Activated CD4-positive, alpha-beta T cell treated with anti-CD3 and anti-CD28 coated beads, Interleukin-2, amount 10 ng/mL, durations not matched to agents 24 days and 14 days (primary cell): ENCODE measurements around the gene ZNF621. TPM values are rescaled to one million over a fixed set of nuclear protein-coding genes. Genes with fewer than 3 reads are reported as not detected.

Source experiments
- DNase-seq: peaks from one replicate; pipeline ENCODE4 v3.0.0; 2022
- H3K27ac Mint-ChIP-seq: one replicate; pipeline ENCODE4 v1.8.0; 2022; ENCODE audit warnings: mild to moderate bottlenecking, mixed read lengths
- H3K27me3 Mint-ChIP-seq: one replicate; pipeline ENCODE4 v1.8.0; 2022; ENCODE audit warnings: mixed read lengths
- H3K36me3 Mint-ChIP-seq: one replicate; pipeline ENCODE4 v1.8.0; 2022; ENCODE audit warnings: low read depth, mild to moderate bottlenecking, mixed read lengths
- H3K4me1 Mint-ChIP-seq: one replicate; pipeline ENCODE4 v1.8.0; 2021; ENCODE audit warnings: mixed read lengths
- H3K4me3 Mint-ChIP-seq: one replicate; pipeline ENCODE4 v1.8.0; 2022; ENCODE audit warnings: mild to moderate bottlenecking, moderate library complexity, mixed read lengths
- H3K9me3 Mint-ChIP-seq: one replicate; pipeline ENCODE4 v1.8.0; 2021; ENCODE audit warnings: mixed read lengths
- intact Hi-C: fragments of 100-400 bp; cut with micrococcal nuclease; formaldehyde crosslinking; loops from one replicate; pipeline ENCODE4 v1.15.1; 2023
- total RNA-seq: library from RNA; stranded (reverse); gene quantifications from 2 replicates; pipeline ENCODE4 v1.2.3, GENCODE V29; 2022

The ZNF621 gene
- total RNA-seq, 1 donor from 2014 or later: 19.2 TPM

DNA sequence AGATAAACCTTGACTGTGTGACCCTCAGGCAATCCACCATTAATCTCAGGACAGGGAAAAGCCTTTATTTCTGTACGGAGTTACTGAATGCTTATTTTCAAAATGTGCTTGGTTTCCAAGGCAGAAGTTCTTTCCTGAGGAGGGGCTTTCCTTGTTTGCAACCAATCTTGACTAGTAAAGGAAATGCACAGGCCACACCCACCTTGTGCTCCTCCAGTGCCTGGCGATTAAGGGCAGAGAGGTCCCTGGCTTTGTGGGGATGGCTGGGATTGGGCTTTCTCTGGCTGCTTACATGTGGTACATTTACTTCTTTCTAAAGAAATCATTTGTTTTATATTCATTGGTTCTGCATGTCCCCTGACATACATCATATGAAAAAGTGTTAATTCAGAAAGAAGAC lies 47.8 kb downstream of the ZNF621 start:
- H3K27ac Mint-ChIP-seq: no peak overlapping the region
- no peaks in the 10 kb centered on the region for H3K4me1 Mint-ChIP-seq
- no peaks in the 10 kb centered on the region for H3K9me3 Mint-ChIP-seq
- intact Hi-C loops: no loop called here
- H3K36me3 Mint-ChIP-seq: no peaks in the 10 kb centered on the region
- no peak overlapping the region for H3K4me3 Mint-ChIP-seq
- peaks cover 18% of the 10 kb centered on the region for H3K27me3 Mint-ChIP-seq
- no peak for DNase-seq

DNA sequence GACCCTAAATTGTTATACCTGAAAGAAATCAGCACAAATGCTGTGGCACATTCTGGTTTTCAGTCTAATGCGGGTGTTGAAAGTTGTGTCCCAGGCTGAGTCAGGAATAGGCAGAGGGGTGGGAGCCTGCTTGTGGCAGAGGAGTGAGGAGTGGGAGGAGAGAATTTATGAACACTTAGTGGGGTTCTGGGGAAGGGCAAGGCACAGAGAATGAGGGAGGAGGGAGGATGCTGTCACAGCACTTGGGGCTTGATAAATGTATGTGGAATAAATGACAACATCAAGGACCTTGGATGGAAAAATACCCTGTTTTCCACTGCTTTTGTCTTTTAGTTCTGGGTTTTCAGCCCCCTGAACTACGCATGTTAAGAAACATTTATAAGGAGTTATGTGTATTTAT lies 49.3 kb downstream of the ZNF621 start:
- peaks cover 20% of the 10 kb centered on the region for H3K27me3 Mint-ChIP-seq
- intact Hi-C loops: no loop called here

GRCh38 chr3:40574661-40575060 lies 49.9 kb downstream of the ZNF621 start:
- H3K4me1 Mint-ChIP-seq: no peaks in the 10 kb centered on the region

More for the DNA sequence above, 49.3 kb downstream of the ZNF621 start:
- Mint-ChIP-seq H3K36me3 (no peaks in the 10 kb centered on the region), H3K9me3 (no peaks in the 10 kb centered on the region), H3K4me3 (no peak overlapping the region), H3K4me1 (no peaks in the 10 kb centered on the region), H3K27ac (no peak overlapping the region)
- no peak for DNase-seq

DNA sequence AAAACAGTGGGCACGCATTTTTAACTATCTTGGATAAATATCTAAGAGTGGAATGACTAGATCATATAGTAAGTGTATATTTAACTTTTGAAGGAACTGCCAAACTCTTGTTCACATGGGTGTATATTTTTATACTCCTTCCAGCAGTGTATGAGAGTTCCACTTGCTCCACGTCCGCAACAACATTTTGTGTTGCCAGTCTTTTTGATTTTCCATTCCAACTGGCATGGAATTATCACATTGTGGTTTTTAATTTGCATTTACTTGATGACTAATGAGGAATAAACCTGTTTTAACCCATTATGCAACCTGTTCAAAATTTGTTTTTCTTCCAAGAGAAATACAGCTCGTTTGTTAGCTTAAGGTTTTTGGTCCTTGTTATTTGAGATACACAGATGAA lies 51.6 kb downstream of the ZNF621 start:
- H3K4me1 Mint-ChIP-seq: no peaks in the 10 kb centered on the region
- H3K27me3 Mint-ChIP-seq: peaks cover 17% of the 10 kb centered on the region
- H3K4me3 Mint-ChIP-seq: no peak overlapping the region
- H3K36me3 Mint-ChIP-seq: no peaks in the 10 kb centered on the region
- intact Hi-C loops: no loop called here
- no peak for DNase-seq
- no peak overlapping the region for H3K27ac Mint-ChIP-seq
- no peaks in the 10 kb centered on the region for H3K9me3 Mint-ChIP-seq

More at GRCh38 chr3:40574661-40575060, 49.9 kb downstream of the ZNF621 start:
- DNase-seq: no peak
- Mint-ChIP-seq H3K36me3 (no peaks in the 10 kb centered on the region), H3K9me3 (no peaks in the 10 kb centered on the region), H3K27ac (no peak overlapping the region), H3K4me3 (no peak overlapping the region), H3K27me3 (peaks cover 20% of the 10 kb centered on the region)
- intact Hi-C loops: no loop called here

- intact Hi-C loops: loop anchor here (1.0 to 10.0 kb wide), 6 partner anchors 253 to 1864 kb away; no protein-coding TSS in a partner anchor
- DNase-seq: peak; percentile 88
- Mint-ChIP-seq H3K27me3 (peaks cover 7% of the 10 kb centered on the region), H3K36me3 (no peaks in the 10 kb centered on the region), H3K4me3 (no peak overlapping the region), H3K4me1 (no peaks in the 10 kb centered on the region), H3K9me3 (no peaks in the 10 kb centered on the region), H3K27ac (no peak overlapping the region)
These were observed 55.8 kb downstream of the ZNF621 start for GRCh38 chr3:40580494-40581091.

DNA sequence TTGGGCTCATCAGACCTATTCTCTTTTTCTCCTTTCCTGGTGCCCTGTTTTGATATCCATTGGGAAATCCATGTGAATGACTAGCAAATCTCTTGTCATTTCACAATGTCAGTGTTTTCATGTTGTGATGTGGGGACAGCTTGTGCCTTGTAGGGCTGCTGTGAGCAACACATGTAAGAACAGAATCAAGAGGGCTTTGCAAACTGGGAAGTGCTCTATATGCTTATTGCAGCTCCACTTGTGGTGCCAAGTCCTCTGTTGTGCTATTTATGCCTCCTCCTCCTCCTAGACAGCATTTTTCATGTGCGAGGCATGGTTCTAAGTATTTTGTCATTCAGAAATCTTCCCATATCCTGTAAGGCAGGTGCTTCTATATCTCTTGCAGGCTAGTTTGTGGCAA lies 56.4 kb downstream of the ZNF621 start:
- H3K4me3 Mint-ChIP-seq: no peak overlapping the region
- intact Hi-C loops: loop anchor here (5.0 to 10.0 kb wide), 3 partner anchors 621 to 1864 kb away; no protein-coding TSS in a partner anchor
- H3K36me3 Mint-ChIP-seq: no peaks in the 10 kb centered on the region
- H3K9me3 Mint-ChIP-seq: no peaks in the 10 kb centered on the region
- DNase-seq: no peak
- H3K27ac Mint-ChIP-seq: no peak overlapping the region
- no peaks in the 10 kb centered on the region for H3K4me1 Mint-ChIP-seq
- H3K27me3 Mint-ChIP-seq: peaks cover 7% of the 10 kb centered on the region

- Mint-ChIP-seq H3K27me3 (peaks cover 7% of the 10 kb centered on the region), H3K9me3 (no peaks in the 10 kb centered on the region), H3K4me1 (no peaks in the 10 kb centered on the region), H3K36me3 (no peaks in the 10 kb centered on the region), H3K27ac (no peak overlapping the region), H3K4me3 (no peak overlapping the region)
- intact Hi-C loops: loop anchor here (5.0 to 10.0 kb wide), 3 partner anchors 620 to 1862 kb away; no protein-coding TSS in a partner anchor
- DNase-seq: no peak
These were observed 57.8 kb downstream of the ZNF621 start for GRCh38 chr3:40582401-40583027.

- H3K36me3 Mint-ChIP-seq: no peaks in the 10 kb centered on the region
- H3K27me3 Mint-ChIP-seq: peaks cover 6% of the 10 kb centered on the region
- no peak for DNase-seq
- no peaks in the 10 kb centered on the region for H3K4me1 Mint-ChIP-seq
- no peak overlapping the region for H3K27ac Mint-ChIP-seq
- H3K4me3 Mint-ChIP-seq: no peak overlapping the region
- intact Hi-C loops: loop anchor here (1.0 to 10.0 kb wide), 4 partner anchors 619 to 1861 kb away; no protein-coding TSS in a partner anchor
- no peaks in the 10 kb centered on the region for H3K9me3 Mint-ChIP-seq
These were observed 58.9 kb downstream of the ZNF621 start for GRCh38 chr3:40583691-40584090.

DNA sequence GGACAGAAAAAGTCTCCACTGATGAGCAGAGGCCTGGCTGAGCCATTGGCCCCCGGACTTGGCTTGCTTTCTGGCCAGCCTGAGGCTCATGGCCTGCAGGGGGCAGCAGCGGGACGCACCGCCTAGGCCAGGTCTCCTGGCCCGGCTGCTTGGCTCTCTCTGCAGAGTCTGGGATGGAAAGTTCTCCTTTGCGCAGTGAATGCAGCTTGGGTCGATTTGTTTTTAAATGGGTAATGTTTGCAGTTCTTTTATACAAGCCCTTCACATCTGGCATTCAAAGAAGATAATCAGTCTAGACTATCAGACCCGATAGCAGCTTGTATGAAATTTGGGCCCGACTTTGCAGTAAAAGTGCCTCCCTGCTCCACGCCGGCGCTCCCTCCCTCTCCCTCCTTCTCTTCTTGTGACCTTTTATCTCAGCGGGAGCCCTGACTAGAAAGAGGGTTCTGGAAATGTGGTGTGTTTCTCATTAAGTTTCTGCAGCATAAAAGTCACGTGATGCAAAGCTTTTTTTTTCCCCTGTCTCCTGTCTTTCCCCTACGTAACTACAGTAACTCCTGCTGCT lies 59.9 kb downstream of the ZNF621 start:
- Mint-ChIP-seq H3K27me3 (peaks cover 6% of the 10 kb centered on the region), H3K27ac (no peak overlapping the region), H3K36me3 (no peaks in the 10 kb centered on the region), H3K4me1 (no peaks in the 10 kb centered on the region), H3K4me3 (no peak overlapping the region), H3K9me3 (no peaks in the 10 kb centered on the region)
- DNase-seq: peak; percentile 91
- intact Hi-C loops: loop anchor here (1.0 to 10.0 kb wide), 4 partner anchors 618 to 1860 kb away; no protein-coding TSS in a partner anchor

DNA sequence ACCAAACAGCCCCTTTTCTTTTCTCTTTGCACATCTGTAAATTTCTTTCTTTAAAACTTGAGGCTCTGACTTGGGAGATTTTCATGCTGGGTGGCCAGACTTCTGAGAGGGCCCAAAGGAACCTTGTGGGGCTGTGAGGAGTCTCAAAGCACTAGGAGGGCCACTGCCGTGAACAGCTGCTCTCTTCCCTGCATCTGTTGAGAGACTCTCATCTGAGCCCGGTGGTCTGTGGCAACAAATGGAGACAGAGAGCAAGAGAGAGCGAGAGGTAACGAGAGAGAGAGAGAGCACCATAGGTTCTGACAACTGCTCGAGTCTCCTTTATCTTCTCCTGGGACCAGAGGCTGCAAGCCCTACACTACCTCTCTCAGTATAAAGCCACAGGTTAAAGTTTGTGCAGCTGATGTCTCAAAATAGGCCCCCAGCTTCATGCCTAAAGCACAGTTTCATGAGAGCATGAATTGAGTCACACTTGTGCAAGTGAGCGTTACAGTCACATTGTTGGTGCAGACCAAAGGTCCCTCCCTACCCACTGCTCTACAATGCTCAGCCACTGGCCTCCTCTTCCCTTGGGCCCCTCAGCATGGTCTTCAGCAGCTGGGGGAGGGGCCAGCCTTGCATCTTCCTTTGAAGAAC lies 60.7 kb downstream of the ZNF621 start:
- DNase-seq: no peak
- Mint-ChIP-seq H3K4me3 (no peak overlapping the region), H3K36me3 (no peaks in the 10 kb centered on the region), H3K27me3 (peaks cover 6% of the 10 kb centered on the region), H3K27ac (no peak overlapping the region), H3K9me3 (no peaks in the 10 kb centered on the region), H3K4me1 (no peaks in the 10 kb centered on the region)
- intact Hi-C loops: loop anchor here (10.0 kb wide), 2 partner anchors 749 to 1859 kb away; no protein-coding TSS in a partner anchor

GRCh38 chr3:40586901-40587300 lies 62.1 kb downstream of the ZNF621 start:
- intact Hi-C loops: loop anchor here (10.0 kb wide), 2 partner anchors 748 to 1858 kb away; no protein-coding TSS in a partner anchor
- H3K4me3 Mint-ChIP-seq: no peak overlapping the region
- H3K36me3 Mint-ChIP-seq: no peaks in the 10 kb centered on the region
- no peaks in the 10 kb centered on the region for H3K4me1 Mint-ChIP-seq
- peaks cover 3% of the 10 kb centered on the region for H3K27me3 Mint-ChIP-seq
- no peak for DNase-seq
- H3K9me3 Mint-ChIP-seq: no peaks in the 10 kb centered on the region
- no peak overlapping the region for H3K27ac Mint-ChIP-seq

GRCh38 chr3:40588406-40588805 lies 63.6 kb downstream of the ZNF621 start:
- H3K9me3 Mint-ChIP-seq: no peaks in the 10 kb centered on the region
- DNase-seq: no peak
- H3K4me1 Mint-ChIP-seq: no peaks in the 10 kb centered on the region
- no peak overlapping the region for H3K27ac Mint-ChIP-seq
- intact Hi-C loops: loop anchor here (10.0 kb wide), 2 partner anchors 746 to 1856 kb away; no protein-coding TSS in a partner anchor
- no peaks in the 10 kb centered on the region for H3K36me3 Mint-ChIP-seq
- no peak overlapping the region for H3K4me3 Mint-ChIP-seq
- peaks cover 5% of the 10 kb centered on the region for H3K27me3 Mint-ChIP-seq
